ENCODE measurements around the gene KCTD1.

Gene KCTD1

GRCh38 chr18:26483633-26484032 is 64.7 kb downstream of the KCTD1 start:
- TF ChIP-seq CTCF (IDR thresholded peaks at IDR 0.05; ENCODE audit: low read depth, low read length, missing control alignments) = no peak
- no peak for DNase-seq (ENCODE audit: low read depth)
- no peak overlapping the region for H3K4me3 ChIP-seq (ENCODE audit: low read depth, low read length)

- no peak for DNase-seq (ENCODE audit: low read depth)
- no peak for TF ChIP-seq CTCF (IDR thresholded peaks at IDR 0.05; ENCODE audit: low read depth, low read length, missing control alignments)
- H3K4me3 ChIP-seq (ENCODE audit: low read depth, low read length) = no peak overlapping the region
Measured at GRCh38 chr18:26482569-26482968, 65.8 kb downstream of the KCTD1 start.

GRCh38 chr18:26480897-26481795 is 67.2 kb downstream of the KCTD1 start:
- TF ChIP-seq CTCF (IDR thresholded peaks at IDR 0.05; ENCODE audit: low read depth, low read length, missing control alignments) = no peak
- DNase-seq (ENCODE audit: low read depth) = no peak
- no peak overlapping the region for H3K4me3 ChIP-seq (ENCODE audit: low read depth, low read length)

GRCh38 chr18:26479681-26480079 is 68.7 kb downstream of the KCTD1 start:
- H3K4me3 ChIP-seq (ENCODE audit: low read depth, low read length) = no peak overlapping the region
- TF ChIP-seq CTCF (IDR thresholded peaks at IDR 0.05; ENCODE audit: low read depth, low read length, missing control alignments) = no peak
- no peak for DNase-seq (ENCODE audit: low read depth)

- DNase-seq (ENCODE audit: low read depth) = no peak
- H3K4me3 ChIP-seq (ENCODE audit: low read depth, low read length) = no peak overlapping the region
- TF ChIP-seq CTCF (IDR thresholded peaks at IDR 0.05; ENCODE audit: low read depth, low read length, missing control alignments) = no peak
Measured at GRCh38 chr18:26479065-26479680, 69.2 kb downstream of the KCTD1 start.

GRCh38 chr18:26477828-26478466 is 70.4 kb downstream of the KCTD1 start:
- no peak overlapping the region for H3K4me3 ChIP-seq (ENCODE audit: low read depth, low read length)
- no peak for DNase-seq (ENCODE audit: low read depth)

More at GRCh38 chr18:26477828-26478466, 70.4 kb downstream of the KCTD1 start:
- no peak for TF ChIP-seq CTCF (IDR thresholded peaks at IDR 0.05; ENCODE audit: low read depth, low read length, missing control alignments)
